AG10803 (cell line): Measurements from ENCODE around the gene PCK2.
A peak's percentile ranks its signal among the peaks of the same experiment; 100 is the strongest.
"Not testable (repeated sequence)": the region's sequence is repeated elsewhere in the genome, so short reads cannot be mapped to it uniquely, and the experiment has no call there.

ENCODE experiments used
- DNase-seq: peaks from one replicate; pipeline ENCODE4 v3.0.0; 2010; ENCODE audit warnings: low read depth
- H3K4me3 ChIP-seq: 2 replicates; pipeline ENCODE4 v1.5.1; 2011; ENCODE audit warnings: mild to moderate bottlenecking, low read length, control low read depth
- CTCF ChIP-seq: conservative IDR thresholded peaks from 2 replicates; pipeline ENCODE4 v1.5.1; 2011; ENCODE audit warnings: mild to moderate bottlenecking, low read length, control low read depth, inconsistent platforms

PCK2 gene

GRCh38 chr14:24093901-24094840 is at the start of gene PCK2:
TSS of gene PCK2 (plus strand) at chr14:24094311. CDS start at chr14:24094406, 95 bp downstream.
- DNase-seq, result peak; percentile 98
- H3K4me3 ChIP-seq, result peak within 1 kb of the TSS; percentile 95
- peak; percentile 28 for TF ChIP-seq CTCF

GRCh38 chr14:24049002-24049401 is 45.1 kb upstream of the PCK2 start:
- not testable (repeated sequence) for DNase-seq, H3K4me3 ChIP-seq

GRCh38 chr14:24050753-24051152 is 43.4 kb upstream of the PCK2 start:
- DNase-seq, H3K4me3 ChIP-seq: not testable (repeated sequence)

- peak overlapping the region; percentile 41 for H3K4me3 ChIP-seq
- no peak for TF ChIP-seq CTCF
- no peak for DNase-seq
Observed at GRCh38 chr14:24051176-24051788, 42.8 kb upstream of the PCK2 start.

GRCh38 chr14:24051789-24052655 is 42.1 kb upstream of the PCK2 start, which contains the start of gene CARMIL3:
TSS of gene CARMIL3 (plus strand) at chr14:24052009. CDS start at chr14:24052154, 145 bp downstream.
- DNase-seq, result peak; percentile 32
- H3K4me3 ChIP-seq, result peak within 1 kb of the TSS; percentile 56
- TF ChIP-seq CTCF, result no peak

GRCh38 chr14:24052656-24053547 is 41.2 kb upstream of the PCK2 start:
- no peak for DNase-seq
- no peak overlapping the region; the same call in 1 of the 2 replicates for H3K4me3 ChIP-seq
- TF ChIP-seq CTCF, result no peak

GRCh38 chr14:24053548-24054323 is 40.4 kb upstream of the PCK2 start:
- no peak overlapping the region for H3K4me3 ChIP-seq
- no peak for DNase-seq
- TF ChIP-seq CTCF, result no peak
